ENCODE data around the gene GALNT1. TPM values are rescaled to one million over a fixed set of nuclear protein-coding genes. Genes with fewer than 3 reads are reported as not detected.

The GALNT1 gene
- total and polyA plus RNA-seq, 10 of the 15 experiments (the other 5 are each of a cell fraction or from before 2014, with no cell fraction given): 8.0 to 53.7 (median 29.9) TPM

DNA sequence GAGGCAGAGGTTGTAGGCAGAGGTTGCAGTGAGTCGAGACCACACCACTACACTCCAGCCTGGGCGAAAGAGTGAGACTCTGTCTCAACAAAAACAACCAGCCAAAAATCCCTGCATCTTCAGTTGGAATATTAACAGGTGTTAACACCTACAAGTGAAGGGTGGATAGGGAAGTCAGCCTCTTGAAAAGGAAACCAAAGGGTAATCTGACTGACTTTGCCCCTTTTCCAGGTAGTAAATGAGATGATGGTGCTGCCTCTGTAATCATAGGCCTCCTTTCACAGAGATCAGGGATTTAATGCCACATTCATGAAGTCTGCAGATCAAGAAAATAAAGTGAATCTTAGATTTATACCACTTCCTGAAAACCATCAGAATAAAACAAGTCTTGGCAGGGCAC is 133.6 kb downstream of the GALNT1 start:
- RAD21 ChIA-PET (ENCODE audit: unreplicated experiment): no interaction called here
- in situ Hi-C loops (cut with MboI): no loop called here
- TF ChIP-seq EZH2 (IDR thresholded peaks at IDR 0.05; ENCODE audit: borderline replicate concordance, control insufficient read depth, low read depth, low read length) (no peak), FOXM1 (IDR thresholded peaks at IDR 0.05; ENCODE audit: low read depth, low read length) (no peak), NFYA (IDR thresholded peaks at IDR 0.05; ENCODE audit: borderline replicate concordance, low read depth, low read length) (no peak), SMAD5 (IDR thresholded peaks at IDR 0.05; ENCODE audit: low read depth) (no peak), JUNB (IDR thresholded peaks at IDR 0.05) (no peak), ATF7 (IDR thresholded peaks at IDR 0.05; ENCODE audit: low read depth) (no peak), CBX5 (IDR thresholded peaks at IDR 0.05; ENCODE audit: low read depth) (no peak), BHLHE40 (IDR thresholded peaks at IDR 0.05; ENCODE audit: borderline replicate concordance in 1 of 2, low read depth in 2 of 2, low read length in 1 of 2) (no peak), ZSCAN29 (IDR thresholded peaks at IDR 0.05) (no peak), SMARCA5 (IDR thresholded peaks at IDR 0.05) (no peak), PAX5 (IDR thresholded peaks at IDR 0.05; ENCODE audit: borderline replicate concordance, low read depth, low read length) (no peak), YBX1 (IDR thresholded peaks at IDR 0.05) (no peak), CHD2 (IDR thresholded peaks at IDR 0.05; ENCODE audit: borderline replicate concordance, low read depth, low read length) (no peak), NR2C1 (IDR thresholded peaks at IDR 0.05) (no peak), BMI1 (IDR thresholded peaks at IDR 0.05; ENCODE audit: borderline replicate concordance) (no peak)
- TF ChIP-seq, protein P1, sequence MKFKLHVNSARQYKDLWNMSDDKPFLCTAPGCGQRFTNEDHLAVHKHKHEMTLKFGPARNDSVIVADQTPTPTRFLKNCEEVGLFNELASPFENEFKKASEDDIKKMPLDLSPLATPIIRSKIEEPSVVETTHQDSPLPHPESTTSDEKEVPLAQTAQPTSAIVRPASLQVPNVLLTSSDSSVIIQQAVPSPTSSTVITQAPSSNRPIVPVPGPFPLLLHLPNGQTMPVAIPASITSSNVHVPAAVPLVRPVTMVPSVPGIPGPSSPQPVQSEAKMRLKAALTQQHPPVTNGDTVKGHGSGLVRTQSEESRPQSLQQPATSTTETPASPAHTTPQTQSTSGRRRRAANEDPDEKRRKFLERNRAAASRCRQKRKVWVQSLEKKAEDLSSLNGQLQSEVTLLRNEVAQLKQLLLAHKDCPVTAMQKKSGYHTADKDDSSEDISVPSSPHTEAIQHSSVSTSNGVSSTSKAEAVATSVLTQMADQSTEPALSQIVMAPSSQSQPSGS (IDR thresholded peaks at IDR 0.05; ENCODE audit: low read length): no peak
- TF ChIP-seq, protein P2, sequence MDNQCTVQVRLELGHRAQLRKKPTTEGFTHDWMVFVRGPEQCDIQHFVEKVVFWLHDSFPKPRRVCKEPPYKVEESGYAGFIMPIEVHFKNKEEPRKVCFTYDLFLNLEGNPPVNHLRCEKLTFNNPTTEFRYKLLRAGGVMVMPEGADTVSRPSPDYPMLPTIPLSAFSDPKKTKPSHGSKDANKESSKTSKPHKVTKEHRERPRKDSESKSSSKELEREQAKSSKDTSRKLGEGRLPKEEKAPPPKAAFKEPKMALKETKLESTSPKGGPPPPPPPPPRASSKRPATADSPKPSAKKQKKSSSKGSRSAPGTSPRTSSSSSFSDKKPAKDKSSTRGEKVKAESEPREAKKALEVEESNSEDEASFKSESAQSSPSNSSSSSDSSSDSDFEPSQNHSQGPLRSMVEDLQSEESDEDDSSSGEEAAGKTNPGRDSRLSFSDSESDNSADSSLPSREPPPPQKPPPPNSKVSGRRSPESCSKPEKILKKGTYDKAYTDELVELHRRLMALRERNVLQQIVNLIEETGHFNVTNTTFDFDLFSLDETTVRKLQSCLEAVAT (IDR thresholded peaks at IDR 0.05): no peak
- TF ChIP-seq, protein P3, sequence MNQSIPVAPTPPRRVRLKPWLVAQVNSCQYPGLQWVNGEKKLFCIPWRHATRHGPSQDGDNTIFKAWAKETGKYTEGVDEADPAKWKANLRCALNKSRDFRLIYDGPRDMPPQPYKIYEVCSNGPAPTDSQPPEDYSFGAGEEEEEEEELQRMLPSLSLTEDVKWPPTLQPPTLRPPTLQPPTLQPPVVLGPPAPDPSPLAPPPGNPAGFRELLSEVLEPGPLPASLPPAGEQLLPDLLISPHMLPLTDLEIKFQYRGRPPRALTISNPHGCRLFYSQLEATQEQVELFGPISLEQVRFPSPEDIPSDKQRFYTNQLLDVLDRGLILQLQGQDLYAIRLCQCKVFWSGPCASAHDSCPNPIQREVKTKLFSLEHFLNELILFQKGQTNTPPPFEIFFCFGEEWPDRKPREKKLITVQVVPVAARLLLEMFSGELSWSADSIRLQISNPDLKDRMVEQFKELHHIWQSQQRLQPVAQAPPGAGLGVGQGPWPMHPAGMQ (IDR thresholded peaks at IDR 0.05; ENCODE audit: borderline replicate concordance): no peak
- TF ChIP-seq, protein P4, sequence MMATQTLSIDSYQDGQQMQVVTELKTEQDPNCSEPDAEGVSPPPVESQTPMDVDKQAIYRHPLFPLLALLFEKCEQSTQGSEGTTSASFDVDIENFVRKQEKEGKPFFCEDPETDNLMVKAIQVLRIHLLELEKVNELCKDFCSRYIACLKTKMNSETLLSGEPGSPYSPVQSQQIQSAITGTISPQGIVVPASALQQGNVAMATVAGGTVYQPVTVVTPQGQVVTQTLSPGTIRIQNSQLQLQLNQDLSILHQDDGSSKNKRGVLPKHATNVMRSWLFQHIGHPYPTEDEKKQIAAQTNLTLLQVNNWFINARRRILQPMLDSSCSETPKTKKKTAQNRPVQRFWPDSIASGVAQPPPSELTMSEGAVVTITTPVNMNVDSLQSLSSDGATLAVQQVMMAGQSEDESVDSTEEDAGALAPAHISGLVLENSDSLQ (IDR thresholded peaks at IDR 0.05): no peak
- Histone ChIP-seq H3K4me2 (ENCODE audit: control insufficient read depth, insufficient read depth) (no peak overlapping the region), H3K27me3 (replicated peaks in 1 of 2; ENCODE audit: control insufficient read depth in 2 of 2, insufficient read depth in 2 of 2, low read length in 1 of 2) (no peaks in the 10 kb centered on the region), H3K9me3 (replicated peaks; ENCODE audit: control insufficient read depth, insufficient read depth, low read length) (no peaks in the 10 kb centered on the region), H3K4me1 (ENCODE audit: control insufficient read depth, insufficient read depth, low read length) (no peaks in the 10 kb centered on the region), H3K36me3 (ENCODE audit: control insufficient read depth in 2 of 2, insufficient read depth in 2 of 2, low read length in 1 of 2) (no peaks in the 10 kb centered on the region), H3K4me3 (no peak overlapping the region), H3K27ac (ENCODE audit: control insufficient read depth, insufficient read depth) (no peak overlapping the region), H4K20me1 (ENCODE audit: control insufficient read depth, insufficient read depth) (no peaks in the 10 kb centered on the region), H2AFZ (ENCODE audit: control insufficient read depth, low read depth, low read length) (no peak overlapping the region), H3K79me2 (ENCODE audit: control insufficient read depth, insufficient read depth, low read length) (no peaks in the 10 kb centered on the region), H3K9ac (ENCODE audit: control insufficient read depth, insufficient read depth, low read length) (no peak overlapping the region)
- no peak for ATAC-seq
- 96% methylated on average over 2 of the region's 2 CpGs for WGBS (ENCODE audit: insufficient coverage, insufficient replicate concordance, low lambda C conversion rate, missing lambda C conversion rate)
- POLR2A ChIA-PET: no interaction called here
- no peak for FAIRE-seq
- SMC1A ChIA-PET (ENCODE audit: uncharacterized antibody, unreplicated experiment): interaction anchor here (0.9 to 1.5 kb wide), 2 partner anchors 9 to 10 kb away, joined by 3 to 4 read pairs; no protein-coding TSS in a partner anchor
- no TSS peak for BruUV-seq (replicated peaks)
- CTCF ChIA-PET: no interaction called here
- no peak for DNase-seq (ENCODE audit: low read depth, low spot score)
- intact Hi-C loops (cut with micrococcal nuclease; ENCODE audit: unreplicated experiment): no loop called here
